D341Med (cell line): ENCODE measurements around the gene BMP4.

Source experiments
- DNase-seq: peaks from one replicate; pipeline ENCODE4 v3.0.0; 2012; ENCODE audit warnings: low spot score

BMP4 gene

DNA sequence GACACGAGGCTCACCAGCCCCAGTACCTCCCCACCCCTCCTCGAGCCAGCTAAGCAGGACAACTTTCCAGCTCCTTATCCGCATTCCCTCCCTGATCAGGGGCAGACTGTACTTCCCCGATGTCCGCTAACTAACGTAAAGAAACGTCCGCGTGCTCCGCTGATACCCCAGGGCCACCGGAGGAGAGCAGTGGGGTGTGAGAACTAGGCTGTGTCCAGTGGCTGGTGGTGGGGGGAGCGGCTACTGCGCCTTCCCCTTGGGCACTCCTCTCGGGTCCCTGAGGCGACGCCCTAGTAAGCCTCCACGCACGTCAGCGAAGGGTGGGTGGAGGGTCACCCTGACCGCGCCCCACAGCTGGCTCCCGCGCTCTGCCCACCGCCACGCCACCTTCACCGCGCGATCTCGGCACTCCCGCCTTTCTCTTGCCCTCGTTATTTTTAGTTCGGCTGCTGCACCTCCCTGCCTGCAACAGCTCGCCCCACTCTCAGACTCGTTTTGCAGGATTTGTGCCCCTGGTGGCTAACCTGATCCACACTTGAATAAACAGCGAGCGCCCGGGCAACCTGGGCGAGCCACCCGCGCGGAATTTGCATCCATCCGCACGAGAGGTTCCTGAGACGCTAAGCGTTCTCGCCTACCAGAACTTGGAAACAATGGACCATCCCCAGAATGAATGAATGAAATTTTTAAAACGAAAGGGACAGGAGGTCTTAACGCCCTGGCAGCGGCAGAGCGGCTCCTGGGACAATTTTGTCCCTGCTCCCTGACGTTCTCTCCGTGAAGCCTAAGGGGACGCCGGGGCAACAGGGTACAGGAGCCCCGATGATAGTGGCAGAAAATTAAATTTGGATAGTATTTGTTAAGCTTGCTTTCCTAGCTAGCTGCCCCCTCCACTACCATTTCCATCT lies 6.9 kb upstream of the BMP4 start:
- DNase-seq = no peak

DNA sequence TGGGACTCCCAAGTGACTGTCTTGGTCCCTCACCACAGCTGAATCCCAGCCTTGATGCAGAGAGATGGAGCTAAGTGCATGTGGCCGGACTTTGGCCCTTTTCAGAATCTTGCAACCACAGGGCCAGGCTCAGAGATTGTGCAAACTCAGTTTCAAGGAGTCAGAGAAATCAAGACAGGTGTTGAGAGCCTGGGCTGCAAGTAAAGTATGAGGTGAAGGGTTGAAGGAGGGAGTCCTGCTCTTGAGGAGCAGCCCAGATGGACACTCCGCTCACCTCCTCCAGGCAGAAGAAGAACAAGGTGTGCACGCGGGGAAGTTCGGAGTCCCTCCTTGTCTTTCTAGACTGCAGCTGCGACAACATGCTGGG lies 6.3 kb upstream of the BMP4 start:
- no peak for DNase-seq

DNA sequence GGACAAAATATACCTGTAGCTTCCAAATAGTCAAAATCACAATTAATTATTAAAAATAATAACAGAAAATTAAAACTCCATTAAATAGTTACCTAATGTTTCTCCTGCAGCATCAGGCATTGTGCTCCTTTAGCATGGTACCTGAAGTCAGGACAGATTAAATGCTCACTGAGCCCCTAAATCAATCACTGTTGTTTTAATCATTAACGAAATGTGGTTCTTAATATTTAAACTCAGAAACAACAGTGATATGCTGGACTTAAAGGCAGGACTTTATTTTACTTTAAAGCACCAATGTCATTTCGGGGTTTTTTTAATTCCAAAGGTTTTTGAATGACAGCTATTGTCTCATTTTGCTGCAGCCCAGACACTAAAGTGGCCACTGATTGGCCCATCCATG lies 2.0 kb upstream of the BMP4 start:
- no peak for DNase-seq

DNA sequence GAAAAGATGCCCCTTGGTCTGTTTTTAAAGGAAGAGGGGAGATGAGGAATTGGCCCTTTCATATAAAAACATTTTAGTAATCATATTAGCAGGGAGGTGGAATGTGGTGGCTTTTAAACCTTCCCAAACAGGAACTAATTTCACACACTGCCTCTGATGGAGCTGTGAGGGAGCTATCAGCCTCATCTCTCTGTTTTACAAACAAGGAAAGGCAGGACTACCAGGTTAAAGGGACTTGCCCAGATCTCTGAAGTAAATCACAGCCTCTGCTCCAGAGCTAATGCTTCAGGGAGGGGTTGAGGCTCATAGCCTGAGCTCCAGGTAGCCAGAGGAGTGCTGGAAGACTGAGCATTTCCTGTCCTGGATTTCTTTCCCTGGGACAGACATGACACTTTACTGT lies 1.1 kb upstream of the BMP4 start:
- DNase-seq = no peak

DNA sequence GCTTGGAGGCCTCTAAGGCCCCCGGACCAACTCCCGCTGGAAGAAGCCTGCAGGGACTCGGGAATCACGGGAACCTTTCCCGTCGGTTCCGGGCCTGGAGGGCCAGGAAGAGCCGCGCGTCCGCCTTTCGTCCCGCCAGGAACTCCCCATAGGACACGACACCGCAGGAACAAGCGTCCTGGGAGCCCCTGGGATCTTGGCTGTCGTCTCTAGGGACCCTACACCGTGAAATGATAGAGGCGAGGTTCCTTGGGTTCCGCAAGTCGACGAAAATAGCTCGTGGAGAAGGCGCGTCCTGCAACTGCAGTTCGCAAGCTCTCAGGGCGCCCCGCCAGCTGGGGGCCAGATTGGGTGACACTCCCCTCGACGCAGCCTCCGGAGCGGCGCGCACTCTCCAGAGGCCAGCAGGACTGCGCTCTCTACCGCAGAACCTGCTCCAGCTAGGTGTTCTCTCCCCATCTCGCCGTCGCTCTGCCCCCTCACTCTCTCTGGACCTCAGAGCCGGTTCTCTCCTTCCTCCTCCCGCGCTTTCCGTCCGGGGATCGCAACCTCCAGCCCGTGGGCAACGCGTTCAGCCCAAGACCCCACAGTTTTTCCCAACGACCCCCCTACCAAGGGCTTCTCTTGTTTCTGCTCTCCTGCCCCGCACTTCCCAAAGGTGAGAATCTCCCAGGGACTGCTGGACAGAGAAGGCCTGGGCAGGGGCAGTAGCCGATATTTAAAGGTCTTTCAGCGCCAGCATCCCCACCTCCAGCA lies 776 bp downstream of the BMP4 start:
- no peak for DNase-seq

DNA sequence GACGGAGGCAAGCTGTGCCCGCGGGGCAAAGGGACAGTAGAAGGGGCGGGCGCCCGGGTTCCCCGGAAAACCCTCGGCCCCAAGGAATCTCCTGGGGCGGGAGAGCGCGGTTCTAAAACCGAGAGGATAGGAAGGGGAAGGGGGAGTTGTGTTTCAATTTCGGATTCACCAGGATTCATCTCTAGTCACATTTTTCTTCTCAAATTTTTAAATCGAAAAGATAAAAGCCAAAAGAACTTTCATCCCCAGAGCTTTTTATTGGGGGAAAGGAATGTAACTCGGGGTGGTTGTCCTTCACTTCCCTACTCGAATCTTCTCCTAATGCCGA lies 1.4 kb downstream of the BMP4 start:
- no peak for DNase-seq

DNA sequence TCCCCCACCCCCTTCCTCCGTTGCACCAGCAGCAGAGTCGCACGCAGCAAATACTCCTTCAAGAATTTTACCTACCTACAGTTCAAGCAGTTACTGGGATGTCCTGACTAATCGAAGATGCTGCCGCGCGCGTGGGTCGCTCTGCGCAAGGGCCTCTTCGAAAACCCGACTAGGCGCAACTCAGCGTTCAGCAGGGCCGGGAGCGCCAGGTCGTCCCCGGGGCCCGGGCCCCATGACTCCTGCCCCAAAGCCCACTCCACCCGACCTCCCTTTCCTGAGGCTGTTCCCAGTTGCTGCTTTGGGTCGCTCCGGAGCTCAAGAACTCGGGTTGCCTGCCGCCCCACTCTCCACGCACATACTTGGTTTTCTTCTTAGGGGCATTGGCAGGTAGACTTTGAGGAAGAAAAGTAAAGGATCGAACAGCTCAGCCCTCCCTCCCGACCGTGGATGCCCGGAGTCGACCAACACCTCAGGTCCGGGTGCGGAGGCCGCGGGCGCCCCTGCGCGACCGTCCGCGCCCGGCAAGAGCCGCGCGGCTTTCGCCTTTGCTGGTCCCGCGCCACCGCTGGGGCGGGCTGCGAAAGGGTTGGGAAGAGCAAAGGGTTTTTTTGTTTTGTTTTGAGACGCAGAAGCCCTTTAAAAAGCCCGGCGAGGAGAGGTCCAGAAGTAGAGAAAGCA lies 1.9 kb downstream of the BMP4 start:
- peak; percentile 52 for DNase-seq

DNA sequence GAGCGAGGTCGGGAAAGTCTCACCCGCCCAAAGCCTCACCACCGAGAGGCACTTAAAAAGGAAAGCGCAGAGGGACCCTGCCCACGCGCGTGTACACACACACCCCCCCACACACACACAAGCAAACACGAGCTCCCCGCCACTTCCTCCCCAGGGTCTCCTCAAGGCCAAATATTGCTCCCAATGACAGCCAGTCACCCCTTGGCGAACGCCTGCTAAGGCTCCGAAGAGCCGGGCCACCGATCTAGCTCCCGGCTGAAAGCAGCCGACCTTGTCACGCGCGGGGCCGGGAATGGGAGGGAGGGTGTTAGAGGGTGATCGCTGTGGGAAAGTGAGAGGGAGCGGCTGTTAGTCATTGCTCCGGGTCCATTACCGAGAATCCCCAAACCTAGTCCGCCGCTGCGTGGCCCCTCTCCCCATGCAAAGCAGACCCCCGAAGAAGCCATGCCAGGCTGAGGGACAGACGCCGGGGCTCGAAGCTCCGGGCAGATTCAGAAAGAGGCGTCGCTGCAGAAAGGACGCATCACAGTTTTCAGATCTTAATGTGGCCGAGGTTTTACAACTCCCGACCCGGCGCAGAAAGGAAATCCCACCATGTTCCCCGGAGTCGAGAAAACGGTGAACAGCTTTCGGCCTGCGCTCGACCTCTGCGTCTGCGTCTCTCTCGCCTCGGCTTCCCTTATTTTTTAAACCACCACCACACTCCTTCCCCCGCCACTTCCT lies 2.6 kb downstream of the BMP4 start:
- no peak for DNase-seq

DNA sequence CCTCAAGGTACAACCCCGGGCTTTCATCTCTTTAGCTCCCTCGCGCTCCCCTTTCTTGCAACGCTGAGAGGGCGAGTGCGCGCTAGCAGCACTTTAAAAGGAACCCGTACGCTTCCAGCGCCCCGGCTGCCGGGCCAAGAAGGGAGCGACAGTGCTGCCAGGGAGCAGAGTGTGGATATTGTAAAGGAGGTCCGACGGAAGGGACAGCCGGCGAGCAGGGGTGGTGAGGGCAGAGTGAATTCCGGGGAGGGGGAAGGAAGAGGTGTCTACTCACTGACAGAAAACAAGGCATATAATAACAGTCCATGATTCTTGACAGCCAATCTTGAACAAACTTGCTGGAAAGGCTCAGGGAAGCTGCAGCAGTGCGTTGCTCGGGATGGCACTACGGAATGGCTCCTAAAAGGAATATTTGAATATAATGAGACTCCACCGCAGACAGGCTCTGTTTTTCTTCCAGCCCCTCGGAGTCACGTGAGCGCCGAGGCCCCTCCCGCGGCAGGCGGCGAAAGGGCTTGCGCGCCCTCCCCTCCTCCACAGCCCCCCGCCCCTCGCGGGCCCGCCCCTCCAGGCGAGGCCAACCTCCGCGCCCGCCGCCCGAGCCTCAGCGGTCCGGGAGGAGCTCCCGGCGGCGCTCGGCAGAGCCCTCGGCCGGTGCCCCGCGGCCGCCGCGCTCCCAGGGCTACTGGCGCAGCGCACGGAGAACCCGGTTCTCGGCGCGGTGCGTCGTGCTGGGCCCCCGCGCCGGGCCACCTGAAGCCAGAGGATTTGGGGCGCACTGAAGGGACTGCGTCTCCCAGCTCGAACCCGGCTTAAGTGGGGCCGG lies 3.4 kb downstream of the BMP4 start:
- DNase-seq = peak; percentile 74

DNA sequence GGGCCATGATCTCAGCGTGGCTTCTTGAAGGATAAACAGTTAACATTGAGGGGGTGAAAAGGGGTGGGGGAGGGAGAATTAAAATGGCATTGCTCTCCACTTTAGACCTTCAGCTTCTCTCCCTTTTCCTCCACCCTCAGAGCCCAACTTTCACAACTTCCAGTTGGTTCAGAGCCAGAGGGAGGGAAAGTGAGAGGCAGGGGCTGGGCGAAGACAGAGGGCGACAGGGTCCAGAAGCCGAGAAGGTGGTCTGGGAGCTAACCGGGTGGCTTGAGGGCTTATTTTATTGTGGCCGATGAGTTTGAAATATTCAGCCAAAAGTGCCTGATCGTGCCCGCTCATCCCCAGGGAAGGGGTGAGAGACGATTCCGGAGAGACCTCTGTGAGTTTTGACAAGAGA lies 4.1 kb downstream of the BMP4 start:
- no peak for DNase-seq

DNA sequence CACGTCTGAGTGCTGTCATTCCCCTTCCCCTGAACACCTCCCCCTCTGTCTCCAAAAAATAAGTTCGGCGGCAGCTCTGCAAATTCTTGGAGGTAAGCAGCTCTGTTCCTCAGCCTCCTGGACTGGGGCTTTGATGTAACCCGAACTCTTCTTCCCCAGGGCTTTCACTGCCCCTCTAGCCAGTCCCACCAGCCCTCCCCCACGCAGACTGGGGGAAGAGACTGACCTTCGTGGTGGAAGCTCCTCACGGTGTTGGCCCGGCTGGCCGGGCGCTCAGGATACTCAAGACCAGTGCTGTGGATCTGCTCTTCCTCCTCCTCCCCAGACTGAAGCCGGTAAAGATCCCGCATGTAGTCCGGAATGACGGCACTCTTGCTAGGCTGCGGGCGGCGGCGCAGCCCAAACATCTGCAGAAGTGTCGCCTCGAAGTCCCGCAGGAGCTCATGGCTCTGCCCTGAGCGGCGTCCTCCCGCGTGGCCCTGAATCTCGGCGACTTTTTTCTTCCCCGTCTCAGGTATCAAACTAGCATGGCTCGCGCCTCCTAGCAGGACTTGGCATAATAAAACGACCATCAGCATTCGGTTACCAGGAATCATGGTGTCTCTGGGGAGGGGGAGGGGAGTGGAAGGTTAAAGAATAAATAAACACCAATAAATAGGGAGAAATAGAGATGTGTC lies 4.9 kb downstream of the BMP4 start:
- DNase-seq = no peak

DNA sequence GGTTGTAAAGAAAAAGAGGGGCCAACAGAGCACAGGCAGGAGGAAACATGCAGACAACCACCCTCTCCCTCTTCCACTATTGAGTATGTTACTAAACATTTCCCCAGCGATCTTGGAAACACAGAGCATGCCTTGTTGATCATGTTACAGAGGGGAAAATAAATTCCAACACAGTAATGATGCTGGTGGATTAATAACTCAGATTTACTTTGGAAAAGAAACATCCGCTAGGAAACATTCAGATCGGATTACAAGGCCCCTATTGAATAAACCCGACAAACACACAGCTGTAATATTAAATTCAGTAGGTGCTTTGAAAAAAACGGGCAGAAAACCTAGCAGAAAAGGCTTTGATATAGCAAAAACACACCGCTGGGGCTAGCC lies 5.4 kb downstream of the BMP4 start:
- no peak for DNase-seq

DNA sequence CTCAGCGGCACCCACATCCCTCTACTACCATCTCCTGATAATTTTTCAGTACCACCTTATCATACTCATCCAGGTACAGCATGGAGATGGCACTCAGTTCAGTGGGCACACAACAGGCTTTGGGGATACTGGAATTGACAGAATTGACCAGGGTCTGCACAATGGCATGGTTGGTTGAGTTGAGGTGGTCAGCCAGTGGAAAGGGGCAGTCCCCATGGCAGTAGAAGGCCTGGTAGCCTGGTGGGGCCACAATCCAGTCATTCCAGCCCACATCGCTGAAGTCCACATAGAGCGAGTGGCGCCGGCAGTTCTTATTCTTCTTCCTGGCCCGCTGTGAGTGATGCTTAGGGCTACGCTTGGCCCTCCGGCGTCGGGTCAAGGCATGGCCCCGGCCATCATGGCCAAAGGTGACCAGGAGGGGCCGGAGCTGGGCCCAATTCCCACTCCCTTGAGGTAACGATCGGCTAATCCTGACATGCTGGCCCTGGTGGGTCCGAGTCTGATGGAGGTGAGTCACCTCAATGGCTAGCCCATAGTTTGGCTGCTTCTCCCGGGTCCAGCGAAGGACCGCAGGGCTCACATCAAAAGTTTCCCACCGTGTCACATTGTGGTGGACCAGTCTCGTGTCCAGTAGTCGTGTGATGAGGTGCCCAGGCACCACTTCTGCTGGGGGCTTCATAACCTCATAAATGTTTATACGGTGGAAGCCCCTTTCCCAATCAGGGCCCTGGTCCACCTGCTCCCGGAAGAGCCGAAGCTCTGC lies 6.4 kb downstream of the BMP4 start:
- no peak for DNase-seq

DNA sequence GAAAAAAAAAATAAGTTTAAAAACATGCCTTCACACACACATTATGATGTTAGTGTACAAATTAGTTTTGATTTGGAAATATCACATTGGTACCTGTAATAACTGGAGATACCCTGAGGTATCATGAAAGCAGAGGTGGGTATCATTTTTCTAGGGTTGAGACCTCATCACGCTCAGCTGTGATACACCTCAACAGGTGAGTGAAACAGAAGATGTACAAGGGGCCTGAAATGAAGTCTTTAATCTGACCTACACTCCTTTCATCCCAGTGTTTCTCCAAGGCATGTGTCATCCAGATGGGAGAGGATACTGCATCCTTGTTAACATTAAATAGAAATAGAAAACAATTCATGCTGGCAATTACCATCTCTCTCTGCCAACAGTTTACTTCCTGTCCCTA lies 7.4 kb downstream of the BMP4 start:
- DNase-seq = no peak

DNA sequence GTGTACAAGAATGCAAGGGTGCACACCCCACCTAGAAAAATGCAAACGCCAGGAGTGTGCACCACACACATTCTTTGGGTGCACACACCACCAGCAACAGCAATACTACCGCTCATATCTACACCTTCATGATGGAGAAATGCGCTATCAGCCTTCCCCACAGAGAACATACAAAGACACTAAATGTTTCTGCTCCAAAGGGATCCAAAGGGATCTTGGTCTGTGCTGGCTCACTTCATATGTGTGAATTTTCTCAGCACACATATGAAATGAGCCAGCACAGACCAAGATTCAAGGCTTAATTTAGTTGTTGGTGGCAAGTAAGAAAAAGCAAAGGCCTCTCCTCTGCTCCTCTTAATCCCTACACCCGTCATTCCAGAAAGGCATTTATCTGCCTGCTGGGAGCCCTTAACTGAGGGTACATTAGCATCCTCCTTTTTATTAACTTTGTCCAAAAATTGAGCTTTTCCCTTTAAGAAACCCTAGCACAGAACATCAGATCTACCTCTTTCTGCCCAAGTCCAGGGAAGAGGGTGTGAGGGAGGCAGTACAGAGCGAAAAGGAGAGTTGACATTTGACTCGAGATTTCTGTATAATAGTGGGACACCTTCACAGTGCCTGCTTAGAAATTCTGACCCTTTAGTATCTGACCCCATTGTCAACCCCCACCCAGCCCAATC lies 8.3 kb downstream of the BMP4 start:
- no peak for DNase-seq

DNA sequence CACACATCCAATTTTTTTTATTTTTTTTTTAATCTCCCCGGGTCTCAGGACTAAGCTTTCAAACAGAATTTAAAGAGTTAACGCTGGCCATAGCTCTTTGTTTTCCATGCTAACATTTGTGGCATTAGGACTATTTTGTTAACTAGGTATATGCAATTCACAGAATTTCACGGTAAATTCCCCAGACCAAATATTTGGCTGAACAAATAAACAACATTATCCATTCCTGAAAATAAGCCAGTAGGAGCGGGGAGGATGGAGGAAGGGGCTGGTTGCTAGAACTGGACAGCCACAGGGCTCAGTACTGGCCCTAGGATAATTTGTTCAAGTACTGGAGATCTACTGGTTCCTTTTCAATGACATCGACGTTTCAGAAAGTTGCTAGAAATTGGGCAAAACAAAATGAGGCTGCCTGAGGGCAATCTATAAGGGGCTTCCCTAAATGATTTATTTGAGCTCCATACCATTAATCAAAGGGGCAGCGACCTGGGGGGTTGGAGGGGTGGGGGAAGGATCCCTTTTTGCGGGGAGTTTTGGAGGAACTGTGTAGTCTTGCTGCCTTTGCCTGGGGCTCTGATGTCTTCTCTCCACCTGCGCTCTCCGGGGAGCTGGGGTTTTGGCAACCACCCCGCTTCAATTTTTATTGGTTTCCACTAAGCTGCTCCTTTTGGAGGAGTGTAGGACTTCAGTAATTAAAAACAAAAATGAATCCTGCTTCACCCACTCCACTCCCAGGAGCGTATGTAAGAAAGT lies 9.0 kb downstream of the BMP4 start:
- no peak for DNase-seq

DNA sequence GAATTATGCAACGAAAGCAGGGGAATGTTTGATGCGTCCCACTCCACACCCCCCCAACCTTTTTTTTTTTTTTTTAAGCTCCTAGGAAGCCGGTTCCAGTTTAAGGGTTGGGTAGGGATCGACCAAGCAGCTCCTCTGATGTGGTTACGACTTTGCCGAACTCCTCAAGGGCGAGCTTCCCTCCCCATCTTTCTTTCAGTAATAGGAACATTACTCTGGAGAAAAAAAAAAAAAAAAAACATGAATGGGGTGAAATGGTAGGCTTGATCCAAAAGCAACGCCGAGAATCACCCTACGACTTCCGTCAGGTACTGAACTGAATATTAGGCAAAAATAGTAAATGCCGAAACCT lies 9.6 kb downstream of the BMP4 start:
- no peak for DNase-seq

DNA sequence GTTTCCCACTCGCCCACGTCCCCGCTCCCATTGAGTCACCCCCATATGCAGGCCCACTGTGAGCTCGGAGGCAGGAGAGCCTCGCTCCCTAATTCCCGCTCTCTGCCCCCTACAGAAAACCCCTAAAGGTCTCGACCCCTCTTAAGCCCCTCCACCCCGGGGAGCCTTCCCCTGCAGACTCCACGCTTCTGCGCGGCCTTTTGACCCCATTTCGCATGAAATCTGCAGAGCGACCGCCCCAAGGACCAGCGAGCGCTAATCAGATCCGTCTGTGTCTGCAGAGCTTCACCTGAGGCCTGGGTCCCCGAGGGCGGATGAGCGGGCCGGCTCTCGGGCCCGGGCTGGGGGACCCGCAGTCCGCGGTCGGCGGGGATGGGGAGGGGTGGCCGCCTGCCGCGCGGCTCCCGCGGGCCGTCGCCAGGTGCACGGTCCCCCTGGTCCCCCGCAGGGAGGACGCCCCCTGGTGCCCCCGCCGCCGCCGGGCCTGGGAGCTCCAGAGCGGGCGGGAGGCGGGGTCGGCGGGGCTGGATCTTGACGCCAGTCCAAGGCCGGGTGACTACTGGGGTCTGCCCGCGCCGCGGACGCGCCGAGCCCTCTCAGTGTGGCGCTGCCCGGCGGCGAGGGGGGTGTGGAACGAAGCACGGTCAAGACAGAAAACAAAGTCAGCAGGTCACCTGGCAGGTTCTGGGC lies 10.1 kb downstream of the BMP4 start:
- DNase-seq = peak; percentile 39

DNA sequence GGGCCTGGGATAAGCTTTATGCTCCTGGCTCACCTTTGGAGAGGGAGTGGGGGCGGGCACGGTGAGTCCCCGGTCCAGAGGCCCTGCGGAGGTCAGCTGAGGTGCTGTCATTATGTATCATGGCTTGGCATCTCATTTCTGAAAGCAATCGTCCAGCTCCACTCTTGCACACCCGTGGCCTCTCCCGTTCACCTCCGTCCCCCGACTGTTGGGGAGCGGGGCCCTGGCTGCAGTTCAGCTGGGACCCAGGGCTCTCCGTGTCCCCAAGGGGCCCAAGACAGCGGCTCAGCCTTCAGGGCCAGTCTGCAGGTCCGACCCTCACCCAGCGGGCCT lies 10.6 kb downstream of the BMP4 start:
- no peak for DNase-seq
